IPS DF 19.7 (cell line): Measurements from ENCODE around the gene STARD13.

Source experiments
- DNase-seq: peaks from one replicate; pipeline ENCODE4 v3.0.0-alpha.2; 2013; ENCODE audit warnings: low read depth, low spot score

Gene STARD13

GRCh38 chr13:33145667-33146066, 139.9 kb downstream of the STARD13 start:
- DNase-seq: no peak

- DNase-seq: no peak
Measured at GRCh38 chr13:33144358-33144784, 141.2 kb downstream of the STARD13 start.

- DNase-seq: no peak
Measured at GRCh38 chr13:33139780-33140535, 145.6 kb downstream of the STARD13 start.

- no peak for DNase-seq
Measured at GRCh38 chr13:33139184-33139583, 146.4 kb downstream of the STARD13 start.

GRCh38 chr13:33138441-33138840, 147.1 kb downstream of the STARD13 start:
- DNase-seq: no peak

GRCh38 chr13:33137721-33138120, 147.8 kb downstream of the STARD13 start:
- no peak for DNase-seq

- DNase-seq: no peak
Measured at GRCh38 chr13:33135097-33135496, 150.5 kb downstream of the STARD13 start.

GRCh38 chr13:33134213-33134612, 151.3 kb downstream of the STARD13 start:
- DNase-seq: no peak

GRCh38 chr13:33132644-33133440, 152.7 kb downstream of the STARD13 start:
- no peak for DNase-seq

GRCh38 chr13:33129886-33130285, 155.7 kb downstream of the STARD13 start:
- no peak for DNase-seq

- no peak for DNase-seq
Measured at GRCh38 chr13:33129094-33129832, 156.3 kb downstream of the STARD13 start.

- no peak for DNase-seq
Measured at GRCh38 chr13:33128134-33128533, 157.4 kb downstream of the STARD13 start.

GRCh38 chr13:33127009-33127551, 158.5 kb downstream of the STARD13 start:
- DNase-seq: no peak

- DNase-seq: peak; percentile 50
Measured at GRCh38 chr13:33125821-33126570, 159.6 kb downstream of the STARD13 start.

- no peak for DNase-seq
Measured at GRCh38 chr13:33123066-33123859, 162.3 kb downstream of the STARD13 start.

GRCh38 chr13:33119856-33120543, 165.6 kb downstream of the STARD13 start:
- no peak for DNase-seq

- DNase-seq: no peak
Measured at GRCh38 chr13:33119022-33119781, 166.4 kb downstream of the STARD13 start.

- no peak for DNase-seq
Measured at GRCh38 chr13:33116321-33117010, 169.1 kb downstream of the STARD13 start.
